Ascending aorta (tissue), 2 donors: Measurements from ENCODE around the gene ITK. TPM values are rescaled to one million over a fixed set of nuclear protein-coding genes. Genes with fewer than 3 reads are reported as not detected.

Experiments
- DNase-seq, 2 donors: peaks; one replicate each; pipeline ENCODE4 v3.0.0-alpha.2; 2019; ENCODE audit warnings: low spot score in 2 of 2
- H3K27ac ChIP-seq, 2 donors: fragments of 200-600 bp; sonication (generic); one replicate each; pipeline ENCODE4 v1.5.1; 2016 to 2017; ENCODE audit warnings: mild to moderate bottlenecking in 1 of 2
- H3K27me3 ChIP-seq: fragments of 200-600 bp; sonication (generic); one replicate; pipeline ENCODE4 v1.5.1; 2017
- H3K36me3 ChIP-seq, 2 donors: fragments of 200-600 bp; sonication (generic); one replicate each; pipeline ENCODE4 v1.5.1; 2016
- H3K4me1 ChIP-seq, 2 donors: fragments of 200-600 bp; sonication (generic); one replicate each; pipeline ENCODE4 v1.5.1; 2016 to 2017; ENCODE audit warnings: mild to moderate bottlenecking in 1 of 2
- H3K4me3 ChIP-seq, 2 donors: fragments of 200-600 bp; sonication (generic); one replicate each; pipeline ENCODE4 v1.5.1; 2016 to 2017; ENCODE audit warnings: mild to moderate bottlenecking in 1 of 2
- H3K9me3 ChIP-seq, 2 donors: fragments of 200-600 bp; sonication (generic); one replicate each; pipeline ENCODE4 v1.5.1; 2016
- intact Hi-C: fragments of 100-400 bp; cut with DNase I; formaldehyde crosslinking; loops from one replicate; pipeline ENCODE4 v1.15.1; 2023
- total RNA-seq: library from RNA; depleted of rRNA; stranded (reverse); fragments of >200 nt; gene quantifications from one replicate; pipeline ENCODE4 v1.1.0, GENCODE V29; 2016
- TF ChIP-seq, protein P1 (sequence below), 3 experiments: fragments of 200-600 bp in 2 of 3; fragments of 450-650 bp in 1 of 3; sonication (generic) in 2 of 3; IDR thresholded peaks; one replicate each; pipeline ENCODE4 v1.5.1; 2016 to 2019; ENCODE audit warnings: antibody characterized with exemption in 3 of 3, mild to moderate bottlenecking in 1 of 3, moderate library complexity in 1 of 3

Gene ITK
- total RNA-seq, 1 donor from 2014 or later, result 0.43 TPM

DNA sequence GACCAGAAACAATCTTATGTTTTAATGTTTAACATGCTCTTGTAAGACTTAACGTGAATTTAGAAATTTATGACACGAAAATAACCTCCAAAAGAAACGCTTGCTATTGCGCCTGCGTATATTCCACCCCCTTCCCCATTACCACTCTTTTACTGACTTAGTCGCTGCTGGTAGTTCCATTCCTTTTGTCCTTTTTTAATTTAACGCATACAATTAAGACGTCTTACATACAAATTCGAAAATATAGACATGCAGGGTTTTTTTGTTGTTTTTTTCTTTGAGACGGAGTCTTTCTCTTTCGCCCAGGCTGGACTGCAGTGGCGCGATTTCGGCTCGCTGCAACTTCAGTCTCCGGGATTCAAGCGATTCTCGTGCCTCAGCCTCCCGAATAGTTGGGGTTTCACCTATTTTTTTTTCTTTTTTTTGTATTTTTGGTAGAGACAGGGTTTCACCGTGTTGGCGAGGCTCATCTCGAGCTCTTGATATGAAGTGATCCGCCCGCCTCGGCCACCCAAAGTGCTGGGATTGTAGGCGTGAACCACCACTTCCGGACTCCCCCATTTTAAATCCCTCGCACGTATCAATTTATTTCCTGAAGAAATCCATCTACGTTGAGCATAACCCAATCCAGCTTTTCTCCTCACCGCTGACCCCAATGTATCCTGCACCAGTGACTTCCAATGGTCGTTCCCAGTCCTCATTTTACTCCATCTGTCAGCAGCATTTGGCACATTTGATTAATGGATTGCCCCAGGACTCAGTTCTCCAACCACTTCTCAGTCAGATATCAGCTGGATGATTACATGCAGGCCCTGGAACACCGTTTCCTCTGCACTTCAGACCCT lies 37.3 kb upstream of the ITK start:
- Histone ChIP-seq H3K9me3 (no peaks in the 10 kb centered on the region), H3K36me3 (peaks cover 0 to 8% of the 10 kb centered on the region in 2 donors), H3K4me1 (peaks cover 5 to 13% of the 10 kb centered on the region in 2 donors), H3K27me3 (no peaks in the 10 kb centered on the region), H3K27ac (peak overlapping the region; percentile 89 to 90), H3K4me3 (peak overlapping the region; percentile 74 to 77)
- TF ChIP-seq, protein P1, sequence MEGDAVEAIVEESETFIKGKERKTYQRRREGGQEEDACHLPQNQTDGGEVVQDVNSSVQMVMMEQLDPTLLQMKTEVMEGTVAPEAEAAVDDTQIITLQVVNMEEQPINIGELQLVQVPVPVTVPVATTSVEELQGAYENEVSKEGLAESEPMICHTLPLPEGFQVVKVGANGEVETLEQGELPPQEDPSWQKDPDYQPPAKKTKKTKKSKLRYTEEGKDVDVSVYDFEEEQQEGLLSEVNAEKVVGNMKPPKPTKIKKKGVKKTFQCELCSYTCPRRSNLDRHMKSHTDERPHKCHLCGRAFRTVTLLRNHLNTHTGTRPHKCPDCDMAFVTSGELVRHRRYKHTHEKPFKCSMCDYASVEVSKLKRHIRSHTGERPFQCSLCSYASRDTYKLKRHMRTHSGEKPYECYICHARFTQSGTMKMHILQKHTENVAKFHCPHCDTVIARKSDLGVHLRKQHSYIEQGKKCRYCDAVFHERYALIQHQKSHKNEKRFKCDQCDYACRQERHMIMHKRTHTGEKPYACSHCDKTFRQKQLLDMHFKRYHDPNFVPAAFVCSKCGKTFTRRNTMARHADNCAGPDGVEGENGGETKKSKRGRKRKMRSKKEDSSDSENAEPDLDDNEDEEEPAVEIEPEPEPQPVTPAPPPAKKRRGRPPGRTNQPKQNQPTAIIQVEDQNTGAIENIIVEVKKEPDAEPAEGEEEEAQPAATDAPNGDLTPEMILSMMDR (IDR thresholded peaks at IDR 0.05), result no peak
- intact Hi-C loops, result loop anchor here (5.0 kb wide), 3 partner anchors 244 to 714 kb away; partner anchors contain the start of genes CLINT1 and LSM11
- peak; percentile 14 to 73 for DNase-seq

DNA sequence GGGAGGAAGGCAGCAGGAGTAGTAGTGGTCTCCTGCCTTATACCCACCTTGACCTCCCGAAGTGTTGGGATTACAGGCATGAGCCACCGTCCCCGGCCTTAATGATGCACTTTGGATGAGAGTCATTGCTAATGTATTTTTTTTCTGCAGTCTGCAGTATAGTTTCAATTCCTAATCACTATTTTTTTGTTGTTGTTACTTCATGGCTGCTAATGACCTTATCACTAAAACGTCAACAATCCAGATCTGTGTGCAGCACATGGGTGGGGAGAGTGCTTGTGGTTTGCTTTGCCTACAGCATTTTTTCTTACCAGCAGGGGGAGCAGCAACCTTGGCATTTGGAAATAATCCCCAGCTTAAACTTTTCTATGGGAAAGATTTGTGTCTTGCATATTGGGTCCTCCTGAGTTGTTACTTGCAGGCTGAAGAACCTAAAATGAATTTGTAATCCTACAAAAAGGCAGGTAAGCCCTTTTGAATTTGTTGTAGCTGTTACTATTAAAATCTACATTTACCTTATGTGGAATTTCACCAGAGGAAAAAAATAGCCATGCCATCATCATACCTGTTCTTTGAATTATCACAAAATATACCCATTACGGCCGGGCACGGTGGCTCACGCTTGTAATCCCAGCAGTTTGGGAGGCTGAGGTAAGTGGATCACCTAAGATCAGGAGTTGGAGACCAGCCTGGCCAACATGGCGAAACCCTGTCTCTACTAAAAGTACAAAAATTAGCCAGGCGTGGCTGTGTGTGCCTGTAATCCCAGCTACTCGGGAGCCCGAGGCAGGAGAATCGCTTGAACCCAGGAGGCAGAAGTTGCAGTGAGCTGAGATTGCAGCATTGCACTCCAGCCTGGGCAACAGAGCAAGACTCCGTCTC lies 31.7 kb upstream of the ITK start:
- intact Hi-C loops, result loop anchor here (5.0 kb wide), 2 partner anchors 118 to 163 kb away; partner anchors contain the start of gene CYFIP2
- peak in 1 of 2 donors; percentile 85 for DNase-seq
- TF ChIP-seq, protein P1 (IDR thresholded peaks at IDR 0.05), result peak; percentile 64 to 88 (median 71)

DNA sequence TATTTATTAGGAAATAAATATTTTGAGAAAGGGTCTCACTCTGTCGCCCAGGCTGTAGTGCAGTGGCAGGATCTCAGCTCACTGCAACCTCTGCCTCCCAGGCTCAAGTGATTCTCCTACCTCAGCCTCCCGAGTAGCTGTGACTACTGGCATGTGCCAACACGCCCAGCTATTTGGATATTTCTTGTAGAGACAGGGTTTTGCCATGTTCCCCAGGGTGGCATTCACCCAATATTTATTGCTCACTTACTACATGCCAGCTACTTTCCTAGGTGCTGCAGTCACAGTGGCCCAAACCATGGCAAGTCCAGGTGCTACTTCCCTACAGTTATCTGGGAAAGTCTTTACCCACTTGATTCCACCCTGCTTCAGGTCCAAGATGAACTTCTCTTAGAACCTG lies 29.6 kb upstream of the ITK start:
- Histone ChIP-seq H3K27ac (no peak overlapping the region), H3K27me3 (no peaks in the 10 kb centered on the region), H3K4me1 (peaks cover 0 to 8% of the 10 kb centered on the region in 2 donors), H3K9me3 (no peaks in the 10 kb centered on the region), H3K36me3 (no peaks in the 10 kb centered on the region), H3K4me3 (no peak overlapping the region)
- intact Hi-C loops, result no loop called here
- TF ChIP-seq, protein P1 (IDR thresholded peaks at IDR 0.05), result no peak
- DNase-seq, result no peak

More for the DNA sequence above, 31.7 kb upstream of the ITK start:
- Histone ChIP-seq H3K4me3 (peak overlapping the region in 1 of 2 donors; percentile 48), H3K4me1 (peaks cover under 1 to 8% of the 10 kb centered on the region in 2 donors), H3K36me3 (no peaks in the 10 kb centered on the region), H3K9me3 (no peaks in the 10 kb centered on the region), H3K27ac (no peak overlapping the region), H3K27me3 (no peaks in the 10 kb centered on the region)

DNA sequence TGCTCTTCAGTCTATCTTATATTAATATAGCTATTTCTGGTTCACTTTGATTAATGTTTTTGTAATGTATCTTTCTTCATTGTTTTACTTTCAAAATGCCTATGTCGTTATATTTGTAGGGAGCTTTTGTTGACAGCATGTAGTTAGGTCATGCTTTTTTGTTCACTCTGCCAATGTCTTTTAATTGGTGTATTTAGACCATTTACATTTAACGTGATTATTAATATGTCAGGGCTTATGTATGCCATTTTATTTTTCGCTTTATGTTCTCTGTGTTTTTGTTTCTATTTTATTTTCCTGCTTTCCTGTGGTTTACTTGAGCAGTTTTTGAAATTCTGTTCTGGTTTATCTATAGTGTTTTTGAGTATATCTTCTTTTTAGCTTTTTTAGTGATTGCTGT lies 25.3 kb upstream of the ITK start:
- Histone ChIP-seq H3K27ac (no peak overlapping the region), H3K9me3 (no peaks in the 10 kb centered on the region), H3K4me1 (no peaks in the 10 kb centered on the region), H3K36me3 (no peaks in the 10 kb centered on the region), H3K4me3 (no peak overlapping the region), H3K27me3 (no peaks in the 10 kb centered on the region)
- no peak for DNase-seq
- TF ChIP-seq, protein P1 (IDR thresholded peaks at IDR 0.05), result no peak
- intact Hi-C loops, result no loop called here

DNA sequence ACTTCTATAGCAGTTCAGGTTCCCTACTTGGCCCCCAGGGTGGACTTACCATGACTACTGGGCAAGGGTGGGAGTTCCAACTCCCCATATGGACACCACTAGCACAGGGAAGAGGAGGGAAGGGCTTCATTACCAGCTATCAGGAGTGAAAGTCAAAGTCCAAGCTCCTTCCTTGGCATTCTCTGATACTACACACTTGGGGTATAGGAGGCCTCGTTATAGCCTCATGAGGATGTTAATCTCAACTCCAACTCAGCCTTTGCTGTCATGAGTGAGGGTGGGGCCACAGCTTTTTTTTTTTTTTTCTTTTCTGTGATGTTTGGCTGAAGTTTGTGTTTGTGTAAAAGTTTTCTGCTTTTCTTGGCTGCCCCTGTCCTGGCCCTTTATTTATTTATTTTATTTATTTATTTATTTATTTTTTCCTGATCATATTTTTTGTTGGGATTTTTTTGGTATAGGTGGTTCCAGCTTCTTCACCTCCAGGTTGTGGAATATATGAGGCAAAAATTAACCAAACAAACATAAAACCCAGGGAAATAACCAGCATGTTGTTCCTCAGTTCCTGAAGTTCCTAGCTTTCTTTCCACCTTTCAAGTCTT lies 23.2 kb upstream of the ITK start:
- Histone ChIP-seq H3K4me3 (no peak overlapping the region), H3K27me3 (no peaks in the 10 kb centered on the region), H3K36me3 (no peaks in the 10 kb centered on the region), H3K27ac (no peak overlapping the region), H3K9me3 (no peaks in the 10 kb centered on the region), H3K4me1 (no peaks in the 10 kb centered on the region)
- intact Hi-C loops, result no loop called here
- no peak for DNase-seq
- TF ChIP-seq, protein P1 (IDR thresholded peaks at IDR 0.05), result no peak
